GM23338 (cell line): ENCODE measurements around the gene SUV39H1. TPM values are rescaled to one million over a fixed set of nuclear protein-coding genes. Genes with fewer than 3 reads are reported as not detected.

ENCODE experiments used
- ATAC-seq: fragments of 200-7000 bp; cut with Tn5 transposase; 3 replicates; pipeline ENCODE4 v1.9.1; 2020
- DNase-seq: peaks from one replicate; pipeline ENCODE4 v3.0.0-alpha.2; 2015; ENCODE audit warnings: low spot score
- H2AFZ ChIP-seq: fragments of 200-600 bp; sonication (generic); 2 replicates; pipeline ENCODE4 v1.8.0; 2016; ENCODE audit warnings: antibody characterized with exemption, mild to moderate bottlenecking, moderate library complexity
- H3F3A ChIP-seq: fragments of 200-600 bp; sonication (generic); replicated peaks from 2 replicates; pipeline ENCODE4 v1.8.0; 2017; ENCODE audit warnings: antibody characterized with exemption, mixed run types, low read depth
- H3K27ac ChIP-seq: fragments of 200-600 bp; sonication (generic); 2 replicates; pipeline ENCODE4 v1.6.1; 2016; ENCODE audit warnings: low read depth
- H3K27me3 ChIP-seq: fragments of 200-600 bp; sonication (generic); 2 replicates; pipeline ENCODE4 v1.8.0; 2016; ENCODE audit warnings: mild to moderate bottlenecking, mixed run types, moderate library complexity; ENCODE audit not compliant: insufficient read depth
- H3K36me3 ChIP-seq: fragments of 200-600 bp; sonication (generic); 2 replicates; pipeline ENCODE4 v1.8.0; 2016; ENCODE audit warnings: mild to moderate bottlenecking; ENCODE audit not compliant: insufficient read depth
- H3K4me1 ChIP-seq: fragments of 200-600 bp; sonication (generic); 2 replicates; pipeline ENCODE4 v1.8.0; 2016; ENCODE audit warnings: mild to moderate bottlenecking, moderate library complexity; ENCODE audit not compliant: insufficient read depth
- H3K4me2 ChIP-seq: fragments of 200-600 bp; sonication (generic); 2 replicates; pipeline ENCODE4 v1.7.1; 2017; ENCODE audit warnings: mixed run types
- H3K4me3 ChIP-seq: fragments of 200-600 bp; sonication (generic); 2 replicates; pipeline ENCODE4 v1.6.1; 2016; ENCODE audit warnings: mixed run types
- H3K79me2 ChIP-seq: fragments of 200-600 bp; sonication (generic); replicated peaks from 2 replicates; pipeline ENCODE4 v1.8.0; 2017; ENCODE audit warnings: mild to moderate bottlenecking; ENCODE audit not compliant: insufficient read depth
- H3K9me2 ChIP-seq: fragments of 200-600 bp; sonication (generic); 2 replicates; pipeline ENCODE4 v1.8.0; 2017; ENCODE audit not compliant: insufficient read depth
- H4K20me1 ChIP-seq: fragments of 200-600 bp; sonication (generic); replicated peaks from 2 replicates; pipeline ENCODE4 v1.8.0; 2017; ENCODE audit warnings: mild to moderate bottlenecking; ENCODE audit not compliant: insufficient read depth
- H3K27ac Mint-ChIP-seq: 2 replicates; pipeline ENCODE4 v1.8.0; 2020; ENCODE audit warnings: inconsistent platforms, mild to moderate bottlenecking, moderate library complexity, mixed read lengths
- H3K27me3 Mint-ChIP-seq: 3 replicates; pipeline ENCODE4 v1.8.0; 2022; ENCODE audit warnings: low read depth, mild to moderate bottlenecking, moderate library complexity, mixed read lengths, inconsistent platforms; ENCODE audit not compliant: insufficient read depth, poor library complexity
- H3K36me3 Mint-ChIP-seq: 3 replicates; pipeline ENCODE4 v1.8.0; 2021; ENCODE audit warnings: low read depth, mild to moderate bottlenecking, inconsistent platforms, moderate library complexity, mixed read lengths
- H3K4me1 Mint-ChIP-seq: 3 replicates; pipeline ENCODE4 v1.8.0; 2020; ENCODE audit warnings: mild to moderate bottlenecking, inconsistent platforms, mixed read lengths
- H3K4me3 Mint-ChIP-seq: 3 replicates; pipeline ENCODE4 v1.8.0; 2021; ENCODE audit warnings: moderate library complexity, mild to moderate bottlenecking, inconsistent platforms, mixed read lengths
- H3K9me3 Mint-ChIP-seq: 3 replicates; pipeline ENCODE4 v1.8.0; 2020; ENCODE audit warnings: moderate library complexity, mild to moderate bottlenecking, inconsistent platforms, mixed read lengths
- CREB1 ChIP-seq: fragments of 250-450 bp; sonication (Bioruptor Pico); IDR thresholded peaks from 2 replicates; pipeline ENCODE4 v1.5.0; 2020; ENCODE audit warnings: low read depth, mild to moderate bottlenecking, moderate library complexity
- EZH2phosphoT487 ChIP-seq: fragments of 200-600 bp; sonication (generic); IDR thresholded peaks from one replicate; pipeline ENCODE4 v1.8.1; 2018; ENCODE audit warnings: antibody characterized with exemption; ENCODE audit not compliant: unreplicated experiment
- JUNB ChIP-seq: IDR thresholded peaks from one replicate; pipeline ENCODE4 v1.6.1; 2016; ENCODE audit warnings: antibody characterized with exemption; ENCODE audit not compliant: unreplicated experiment
- NANOG ChIP-seq: IDR thresholded peaks from 2 replicates; pipeline ENCODE4 v1.6.1; 2016; ENCODE audit warnings: antibody characterized with exemption, borderline replicate concordance
- POLR2AphosphoS5 ChIP-seq: IDR thresholded peaks from 2 replicates; pipeline ENCODE4 v1.6.1; 2016; ENCODE audit warnings: antibody characterized with exemption, low read depth
- REST ChIP-seq: IDR thresholded peaks from one replicate; pipeline ENCODE4 v1.6.1; 2018; ENCODE audit warnings: antibody characterized with exemption; ENCODE audit not compliant: unreplicated experiment
- ZNF114 ChIP-seq: fragments of 250-450 bp; sonication (Bioruptor Pico); IDR thresholded peaks from 2 replicates; pipeline ENCODE4 v1.5.0; 2020; ENCODE audit warnings: mild to moderate bottlenecking, moderate library complexity
- ZNF331 ChIP-seq: fragments of 250-450 bp; sonication (Bioruptor Pico); IDR thresholded peaks from 2 replicates; pipeline ENCODE4 v1.5.0; 2020; ENCODE audit warnings: low read depth, mild to moderate bottlenecking, moderate library complexity
- ZNF462 ChIP-seq: fragments of 250-450 bp; sonication (Bioruptor Pico); IDR thresholded peaks from 2 replicates; pipeline ENCODE4 v1.5.0; 2020; ENCODE audit warnings: mild to moderate bottlenecking, moderate library complexity
- polyA plus RNA-seq: library from polyadenylated mRNA; unstranded; fragments of >200 nt; fragmentation: Nextera tagmentation; extraction: Ambion mirVana; gene quantifications from 2 replicates; pipeline ENCODE4 v1.2.1, GENCODE V29; 2016
- total RNA-seq: library from RNA; depleted of rRNA; stranded (reverse); fragments of >200 nt; shearing (Covaris generic); gene quantifications from 2 replicates; pipeline ENCODE4 v1.2.3, GENCODE V29; 2014
- TF ChIP-seq, protein P1 (sequence below), 2 experiments: fragments of 200-600 bp in 1 of 2; sonication (generic) in 1 of 2; conservative IDR thresholded peaks; 2 replicates each; pipeline versions ENCODE4 v1.5.1 to v1.6.1; 2016 to 2017; ENCODE audit warnings: antibody characterized with exemption in 2 of 2, low read depth in 2 of 2, mild to moderate bottlenecking in 2 of 2, moderate library complexity in 1 of 2
- TF ChIP-seq, protein P2 (sequence below): IDR thresholded peaks from 2 replicates; pipeline ENCODE4 v1.6.1; 2016; ENCODE audit warnings: antibody characterized with exemption

SUV39H1 gene
- total and polyA plus RNA-seq, 2 experiments from 2014 or later = 9.5 to 15.2 TPM

DNA sequence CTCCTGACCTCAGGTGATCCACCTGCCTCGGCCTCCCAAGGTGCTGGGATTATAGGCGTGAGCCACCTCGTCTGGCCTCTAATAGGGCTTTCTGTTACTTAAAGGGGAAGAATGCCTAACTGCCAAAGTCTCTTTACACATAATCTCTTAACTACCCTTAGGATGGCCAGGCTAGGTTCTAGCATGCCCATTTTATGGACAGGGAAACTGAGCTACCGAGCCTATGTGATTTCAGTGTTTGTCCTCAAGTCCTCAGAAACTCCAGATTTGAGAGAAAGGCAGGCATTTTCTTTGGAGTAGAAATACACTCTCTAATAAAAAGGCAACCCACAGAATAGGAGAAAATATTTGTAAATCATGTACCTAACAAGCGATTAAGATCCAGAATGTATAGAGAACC lies 52.6 kb downstream of the SUV39H1 start:
- Mint-ChIP-seq H3K27ac (no peak overlapping the region), H3K9me3 (no peaks in the 10 kb centered on the region), H3K36me3 (no peaks in the 10 kb centered on the region), H3K4me3 (no peak overlapping the region), H3K4me1 (no peaks in the 10 kb centered on the region), H3K27me3 (peaks cover 2% of the 10 kb centered on the region)
- Histone ChIP-seq H2AFZ (no peak overlapping the region), H3K27me3 (no peaks in the 10 kb centered on the region), H3K4me2 (no peak overlapping the region), H3F3A (no peaks in the 10 kb centered on the region), H4K20me1 (no peaks in the 10 kb centered on the region), H3K36me3 (no peaks in the 10 kb centered on the region), H3K9me2 (no peaks in the 10 kb centered on the region), H3K4me1 (no peaks in the 10 kb centered on the region), H3K27ac (no peak overlapping the region), H3K4me3 (no peak overlapping the region), H3K79me2 (no peaks in the 10 kb centered on the region)
- no peak for DNase-seq
- ATAC-seq = no peak
- no peak for TF ChIP-seq CREB1 (CRISPR knock-in tag)

DNA sequence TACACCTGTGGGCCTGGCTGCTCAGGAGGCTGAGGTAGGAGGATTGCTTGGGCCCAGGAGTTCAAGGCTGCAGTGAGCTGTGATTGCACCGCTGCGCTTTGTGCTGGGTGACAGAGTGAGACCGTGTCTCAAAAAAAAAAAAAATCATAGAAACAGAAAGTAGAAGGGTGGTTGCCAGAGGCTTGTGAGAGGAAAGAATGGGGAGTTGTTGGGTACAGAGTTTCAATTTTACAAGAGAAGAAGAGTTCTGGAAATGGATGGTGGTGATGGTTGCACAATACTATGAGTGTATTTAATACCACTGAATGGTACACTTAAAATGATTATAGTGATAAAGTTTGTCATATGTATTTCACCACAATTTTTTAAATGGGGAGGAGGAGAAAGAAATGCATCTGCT lies 54.8 kb downstream of the SUV39H1 start:
- Mint-ChIP-seq H3K4me3 (no peak overlapping the region), H3K27ac (no peak overlapping the region), H3K36me3 (no peaks in the 10 kb centered on the region), H3K27me3 (peaks cover 3% of the 10 kb centered on the region), H3K4me1 (no peaks in the 10 kb centered on the region), H3K9me3 (no peaks in the 10 kb centered on the region)
- Histone ChIP-seq H4K20me1 (no peaks in the 10 kb centered on the region), H3F3A (no peaks in the 10 kb centered on the region), H3K79me2 (no peaks in the 10 kb centered on the region), H3K36me3 (no peaks in the 10 kb centered on the region), H3K27me3 (no peaks in the 10 kb centered on the region), H3K4me1 (no peaks in the 10 kb centered on the region), H3K4me2 (no peak overlapping the region), H3K9me2 (no peaks in the 10 kb centered on the region), H3K4me3 (no peak overlapping the region), H2AFZ (no peak overlapping the region), H3K27ac (no peak overlapping the region)
- ATAC-seq (no peak), DNase-seq (no peak)
- no peak for TF ChIP-seq ZNF331 (CRISPR knock-in tag)
- no peak for TF ChIP-seq REST
- TF ChIP-seq POLR2AphosphoS5 = no peak
- TF ChIP-seq JUNB = no peak
- TF ChIP-seq, protein P1, sequence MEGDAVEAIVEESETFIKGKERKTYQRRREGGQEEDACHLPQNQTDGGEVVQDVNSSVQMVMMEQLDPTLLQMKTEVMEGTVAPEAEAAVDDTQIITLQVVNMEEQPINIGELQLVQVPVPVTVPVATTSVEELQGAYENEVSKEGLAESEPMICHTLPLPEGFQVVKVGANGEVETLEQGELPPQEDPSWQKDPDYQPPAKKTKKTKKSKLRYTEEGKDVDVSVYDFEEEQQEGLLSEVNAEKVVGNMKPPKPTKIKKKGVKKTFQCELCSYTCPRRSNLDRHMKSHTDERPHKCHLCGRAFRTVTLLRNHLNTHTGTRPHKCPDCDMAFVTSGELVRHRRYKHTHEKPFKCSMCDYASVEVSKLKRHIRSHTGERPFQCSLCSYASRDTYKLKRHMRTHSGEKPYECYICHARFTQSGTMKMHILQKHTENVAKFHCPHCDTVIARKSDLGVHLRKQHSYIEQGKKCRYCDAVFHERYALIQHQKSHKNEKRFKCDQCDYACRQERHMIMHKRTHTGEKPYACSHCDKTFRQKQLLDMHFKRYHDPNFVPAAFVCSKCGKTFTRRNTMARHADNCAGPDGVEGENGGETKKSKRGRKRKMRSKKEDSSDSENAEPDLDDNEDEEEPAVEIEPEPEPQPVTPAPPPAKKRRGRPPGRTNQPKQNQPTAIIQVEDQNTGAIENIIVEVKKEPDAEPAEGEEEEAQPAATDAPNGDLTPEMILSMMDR (conservative IDR thresholded peaks at IDR 0.05; ENCODE audit: low read depth in 2 of 2) = no peak
- TF ChIP-seq, protein P2, sequence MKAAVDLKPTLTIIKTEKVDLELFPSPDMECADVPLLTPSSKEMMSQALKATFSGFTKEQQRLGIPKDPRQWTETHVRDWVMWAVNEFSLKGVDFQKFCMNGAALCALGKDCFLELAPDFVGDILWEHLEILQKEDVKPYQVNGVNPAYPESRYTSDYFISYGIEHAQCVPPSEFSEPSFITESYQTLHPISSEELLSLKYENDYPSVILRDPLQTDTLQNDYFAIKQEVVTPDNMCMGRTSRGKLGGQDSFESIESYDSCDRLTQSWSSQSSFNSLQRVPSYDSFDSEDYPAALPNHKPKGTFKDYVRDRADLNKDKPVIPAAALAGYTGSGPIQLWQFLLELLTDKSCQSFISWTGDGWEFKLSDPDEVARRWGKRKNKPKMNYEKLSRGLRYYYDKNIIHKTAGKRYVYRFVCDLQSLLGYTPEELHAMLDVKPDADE = no peak
- TF ChIP-seq ZNF114 (CRISPR knock-in tag) = no peak
- TF ChIP-seq EZH2phosphoT487 = no peak
- no peak for TF ChIP-seq ZNF462 (CRISPR knock-in tag)
- TF ChIP-seq NANOG = no peak
